WTC11 (cell line): ENCODE data around the gene KMT2D.

Experiments
- JUN ChIP-seq: sonication (generic); formaldehyde crosslinking; IDR thresholded peaks from 2 replicates; pipeline ENCODE4 v1.8.0; 2023; ENCODE audit warnings: mild to moderate bottlenecking, missing genetic modification reagents
- NR3C1 ChIP-seq: sonication (generic); formaldehyde crosslinking; conservative IDR thresholded peaks from 2 replicates; pipeline ENCODE4 v1.8.1; 2023; ENCODE audit warnings: low read depth, mild to moderate bottlenecking, missing genetic modification reagents
- ZNF396 ChIP-seq: fragments of 250-450 bp; sonication (Bioruptor Pico); IDR thresholded peaks from 2 replicates; pipeline ENCODE4 v1.8.0; 2021; ENCODE audit warnings: mild to moderate bottlenecking, moderate library complexity, borderline replicate concordance
- TF ChIP-seq, protein P1 (sequence below): sonication (generic); formaldehyde crosslinking; IDR thresholded peaks from 2 replicates; pipeline ENCODE4 v1.8.1; 2023; ENCODE audit warnings: mild to moderate bottlenecking, moderate library complexity, missing genetic modification reagents
- TF ChIP-seq, protein P2 (sequence below): fragments of 200-600 bp; IDR thresholded peaks from 2 replicates; pipeline ENCODE4 v1.8.0; 2022; ENCODE audit warnings: antibody characterized with exemption

DNA sequence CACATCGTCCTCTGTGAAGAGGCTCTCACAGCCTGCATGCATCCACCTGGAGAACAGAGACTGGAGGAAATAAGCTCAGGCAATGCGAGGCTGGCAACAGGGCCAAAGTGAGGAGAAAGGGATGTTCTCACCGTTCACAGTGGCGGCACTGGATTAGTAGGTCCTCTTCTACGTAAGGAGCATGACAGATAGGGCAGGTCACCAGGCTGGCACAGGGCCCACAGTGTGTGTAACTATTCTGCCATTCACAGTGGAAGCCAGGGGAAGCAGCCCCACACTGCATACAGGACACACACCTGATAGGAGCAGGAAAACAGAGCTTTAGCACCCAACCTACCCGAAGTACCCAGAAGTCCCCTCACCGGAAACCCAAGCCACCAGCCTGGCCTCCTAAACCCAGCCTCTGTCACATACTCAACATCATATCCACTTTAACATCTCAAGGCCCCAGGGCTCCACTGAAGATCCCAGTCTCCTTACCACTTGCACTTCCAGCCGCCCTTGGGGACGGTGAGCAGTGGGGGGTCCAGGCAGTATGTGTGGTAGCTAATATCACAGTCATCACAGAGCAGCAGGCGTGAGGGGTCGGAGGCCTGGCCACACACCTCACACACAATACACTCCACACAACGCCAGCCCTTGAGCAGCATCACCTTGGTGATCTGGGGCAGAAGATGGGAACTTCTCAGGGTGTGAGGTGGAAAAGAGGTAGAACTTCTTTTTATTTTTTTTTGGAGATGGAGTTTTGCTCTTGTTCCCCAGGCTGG is 14.3 kb downstream of the KMT2D start:
- no peak for TF ChIP-seq JUN (CRISPR knock-in tag)
- TF ChIP-seq, protein P1, sequence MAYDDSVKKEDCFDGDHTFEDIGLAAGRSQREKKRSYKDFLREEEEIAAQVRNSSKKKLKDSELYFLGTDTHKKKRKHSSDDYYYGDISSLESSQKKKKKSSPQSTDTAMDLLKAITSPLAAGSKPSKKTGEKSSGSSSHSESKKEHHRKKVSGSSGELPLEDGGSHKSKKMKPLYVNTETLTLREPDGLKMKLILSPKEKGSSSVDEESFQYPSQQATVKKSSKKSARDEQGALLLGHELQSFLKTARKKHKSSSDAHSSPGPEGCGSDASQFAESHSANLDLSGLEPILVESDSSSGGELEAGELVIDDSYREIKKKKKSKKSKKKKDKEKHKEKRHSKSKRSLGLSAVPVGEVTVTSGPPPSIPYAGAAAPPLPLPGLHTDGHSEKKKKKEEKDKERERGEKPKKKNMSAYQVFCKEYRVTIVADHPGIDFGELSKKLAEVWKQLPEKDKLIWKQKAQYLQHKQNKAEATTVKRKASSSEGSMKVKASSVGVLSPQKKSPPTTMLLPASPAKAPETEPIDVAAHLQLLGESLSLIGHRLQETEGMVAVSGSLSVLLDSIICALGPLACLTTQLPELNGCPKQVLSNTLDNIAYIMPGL, result no peak
- TF ChIP-seq, protein P2, sequence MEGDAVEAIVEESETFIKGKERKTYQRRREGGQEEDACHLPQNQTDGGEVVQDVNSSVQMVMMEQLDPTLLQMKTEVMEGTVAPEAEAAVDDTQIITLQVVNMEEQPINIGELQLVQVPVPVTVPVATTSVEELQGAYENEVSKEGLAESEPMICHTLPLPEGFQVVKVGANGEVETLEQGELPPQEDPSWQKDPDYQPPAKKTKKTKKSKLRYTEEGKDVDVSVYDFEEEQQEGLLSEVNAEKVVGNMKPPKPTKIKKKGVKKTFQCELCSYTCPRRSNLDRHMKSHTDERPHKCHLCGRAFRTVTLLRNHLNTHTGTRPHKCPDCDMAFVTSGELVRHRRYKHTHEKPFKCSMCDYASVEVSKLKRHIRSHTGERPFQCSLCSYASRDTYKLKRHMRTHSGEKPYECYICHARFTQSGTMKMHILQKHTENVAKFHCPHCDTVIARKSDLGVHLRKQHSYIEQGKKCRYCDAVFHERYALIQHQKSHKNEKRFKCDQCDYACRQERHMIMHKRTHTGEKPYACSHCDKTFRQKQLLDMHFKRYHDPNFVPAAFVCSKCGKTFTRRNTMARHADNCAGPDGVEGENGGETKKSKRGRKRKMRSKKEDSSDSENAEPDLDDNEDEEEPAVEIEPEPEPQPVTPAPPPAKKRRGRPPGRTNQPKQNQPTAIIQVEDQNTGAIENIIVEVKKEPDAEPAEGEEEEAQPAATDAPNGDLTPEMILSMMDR, result no peak
- TF ChIP-seq ZNF396 (CRISPR knock-in tag), result no peak
- TF ChIP-seq NR3C1 (CRISPR knock-in tag), result no peak
